PC-3 (cell line): ENCODE results near the gene FBXO2. TPM values are rescaled to one million over a fixed set of nuclear protein-coding genes. Genes with fewer than 3 reads are reported as not detected.

Experiments used
- ATAC-seq: fragments of 200-7000 bp; cut with Tn5 transposase; 2 replicates; pipeline ENCODE4 v1.9.1; 2020; ENCODE audit warnings: mild to moderate bottlenecking, moderate library complexity
- BruUV-seq: library from RNA; stranded (reverse); fragments of 400-500 nt; replicated peaks from 2 replicates; lab custom pipeline; 2021; lab: Mats Ljungman, UMichigan
- CTCF ChIA-PET: fragments of 300-600 bp; sonication (Branson Sonifier 250); formaldehyde crosslinking; loops from one replicate; lab custom pipeline; 2022; ENCODE audit warnings: antibody characterized with exemption; lab: Charles Lee
- POLR2A ChIA-PET: fragments of 300-600 bp; sonication (Branson Sonifier 250); formaldehyde crosslinking; loops from one replicate; lab custom pipeline; 2022; ENCODE audit warnings: antibody characterized with exemption; ENCODE audit not compliant: unreplicated experiment; lab: Charles Lee
- DNase-seq: peaks from one replicate; pipeline ENCODE4 v3.0.0-alpha.2; 2015
- H2AFZ ChIP-seq: fragments of 300-600 bp; sonication (generic); 2 replicates; pipeline ENCODE4 v1.6.0; 2016; ENCODE audit warnings: antibody characterized with exemption, low read length
- H3F3A ChIP-seq: fragments of 300-600 bp; sonication (generic); one replicate; pipeline ENCODE4 v1.6.0; 2017; ENCODE audit warnings: antibody characterized with exemption, low read length, control low read depth, mild to moderate bottlenecking; ENCODE audit not compliant: unreplicated experiment
- H3K27ac ChIP-seq: fragments of 300-600 bp; sonication (generic); 2 replicates; pipeline ENCODE4 v1.5.1; 2016; ENCODE audit warnings: mild to moderate bottlenecking, low read length
- H3K27me3 ChIP-seq: fragments of 300-600 bp; sonication (generic); 2 replicates; pipeline ENCODE4 v1.6.1; 2016; ENCODE audit warnings: low read length, mixed read lengths
- H3K36me3 ChIP-seq: fragments of 300-600 bp; sonication (generic); 2 replicates; pipeline ENCODE4 v1.6.1; 2016; ENCODE audit warnings: low read depth, mixed run types, low read length, mixed read lengths
- H3K4me1 ChIP-seq: fragments of 300-600 bp; sonication (generic); 2 replicates; pipeline ENCODE4 v1.5.1; 2016; ENCODE audit warnings: low read length; ENCODE audit not compliant: insufficient read depth
- H3K4me2 ChIP-seq: fragments of 300-600 bp; sonication (generic); 2 replicates; pipeline ENCODE4 v1.6.0; 2016; ENCODE audit warnings: low read length
- H3K4me3 ChIP-seq: fragments of 300-600 bp; sonication (generic); 2 replicates; pipeline ENCODE4 v1.5.1; 2016; ENCODE audit warnings: mild to moderate bottlenecking, low read length, mixed read lengths
- H3K79me2 ChIP-seq: fragments of 300-600 bp; sonication (generic); 2 replicates; pipeline ENCODE4 v1.6.1; 2017; ENCODE audit warnings: low read length, mixed read lengths
- H3K9ac ChIP-seq: fragments of 300-600 bp; sonication (generic); 2 replicates; pipeline ENCODE4 v1.6.0; 2016; ENCODE audit warnings: mild to moderate bottlenecking, low read length
- H3K9me2 ChIP-seq: fragments of 300-600 bp; sonication (generic); replicated peaks from 2 replicates; pipeline ENCODE4 v1.6.1; 2016; ENCODE audit warnings: mixed run types, low read length, mixed read lengths
- H3K9me3 ChIP-seq: fragments of 300-600 bp; sonication (generic); 2 replicates; pipeline ENCODE4 v1.6.1; 2016; ENCODE audit warnings: low read length, mixed read lengths
- H4K20me1 ChIP-seq: fragments of 300-600 bp; sonication (generic); 2 replicates; pipeline ENCODE4 v1.6.1; 2016; ENCODE audit warnings: low read length, mixed read lengths
- EZH2 ChIP-seq: fragments of 300-600 bp; sonication (generic); IDR thresholded peaks from one replicate; pipeline ENCODE4 v1.6.1; 2017; ENCODE audit warnings: antibody characterized with exemption, mild to moderate bottlenecking, low read length; ENCODE audit not compliant: unreplicated experiment
- EZH2phosphoT487 ChIP-seq: fragments of 300-600 bp; sonication (generic); IDR thresholded peaks from 2 replicates; pipeline ENCODE4 v1.6.1; 2018; ENCODE audit warnings: mild to moderate bottlenecking, antibody characterized with exemption, low read length, borderline replicate concordance
- intact Hi-C: fragments of 100-400 bp; cut with micrococcal nuclease; formaldehyde crosslinking; loops from 2 replicates; pipeline ENCODE4 v1.9.0; 2023
- total RNA-seq: library from RNA; depleted of rRNA; stranded (reverse); fragments of >200 nt; gene quantifications from 2 replicates; pipeline ENCODE4 v1.2.3, GENCODE V29; 2014
- TF ChIP-seq, protein P1 (sequence below): fragments of 300-600 bp; sonication (generic); conservative IDR thresholded peaks from 2 replicates; pipeline ENCODE4 v1.5.1; 2017; ENCODE audit warnings: antibody characterized with exemption, low read depth, mild to moderate bottlenecking, low read length

Gene FBXO2
- total RNA-seq, 1 experiment from 2014 or later = 15.3 TPM

DNA sequence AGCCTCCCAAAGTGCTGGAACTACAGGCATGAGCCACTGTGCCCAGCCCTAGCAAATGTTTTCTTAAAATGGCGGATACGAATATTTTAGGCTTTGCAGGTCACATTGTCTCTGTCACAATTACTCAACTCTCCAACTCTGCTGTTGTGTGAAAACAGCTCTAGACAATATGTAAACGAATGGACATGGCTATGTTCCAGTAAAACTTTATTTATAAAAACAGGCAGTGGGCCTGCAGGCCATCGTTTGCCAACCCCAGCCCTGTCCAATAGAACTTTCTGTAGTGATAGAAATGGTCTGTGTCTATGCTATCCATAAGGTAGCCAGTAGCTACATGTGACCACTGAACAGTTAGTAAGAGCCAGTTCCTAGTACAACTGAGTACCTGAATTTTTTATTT, 5.5 kb upstream of the FBXO2 start:
- Histone ChIP-seq H3K4me2 (no peak overlapping the region), H3K27ac (no peak overlapping the region), H3K9ac (no peak overlapping the region), H3K36me3 (no peaks in the 10 kb centered on the region), H3F3A (no peaks in the 10 kb centered on the region), H3K9me2 (no peaks in the 10 kb centered on the region), H3K4me1 (peaks cover 7% of the 10 kb centered on the region), H2AFZ (no peak overlapping the region), H4K20me1 (no peaks in the 10 kb centered on the region), H3K4me3 (no peak overlapping the region), H3K9me3 (no peaks in the 10 kb centered on the region), H3K27me3 (no peaks in the 10 kb centered on the region), H3K79me2 (peaks cover 10% of the 10 kb centered on the region)
- no peak for ATAC-seq
- BruUV-seq = no TSS peak
- no peak for DNase-seq
- ChIA-PET POLR2A (no interaction called here), CTCF (no interaction called here)
- intact Hi-C loops = no loop called here
- TF ChIP-seq EZH2 = no peak
- TF ChIP-seq EZH2phosphoT487 = no peak
- TF ChIP-seq, protein P1, sequence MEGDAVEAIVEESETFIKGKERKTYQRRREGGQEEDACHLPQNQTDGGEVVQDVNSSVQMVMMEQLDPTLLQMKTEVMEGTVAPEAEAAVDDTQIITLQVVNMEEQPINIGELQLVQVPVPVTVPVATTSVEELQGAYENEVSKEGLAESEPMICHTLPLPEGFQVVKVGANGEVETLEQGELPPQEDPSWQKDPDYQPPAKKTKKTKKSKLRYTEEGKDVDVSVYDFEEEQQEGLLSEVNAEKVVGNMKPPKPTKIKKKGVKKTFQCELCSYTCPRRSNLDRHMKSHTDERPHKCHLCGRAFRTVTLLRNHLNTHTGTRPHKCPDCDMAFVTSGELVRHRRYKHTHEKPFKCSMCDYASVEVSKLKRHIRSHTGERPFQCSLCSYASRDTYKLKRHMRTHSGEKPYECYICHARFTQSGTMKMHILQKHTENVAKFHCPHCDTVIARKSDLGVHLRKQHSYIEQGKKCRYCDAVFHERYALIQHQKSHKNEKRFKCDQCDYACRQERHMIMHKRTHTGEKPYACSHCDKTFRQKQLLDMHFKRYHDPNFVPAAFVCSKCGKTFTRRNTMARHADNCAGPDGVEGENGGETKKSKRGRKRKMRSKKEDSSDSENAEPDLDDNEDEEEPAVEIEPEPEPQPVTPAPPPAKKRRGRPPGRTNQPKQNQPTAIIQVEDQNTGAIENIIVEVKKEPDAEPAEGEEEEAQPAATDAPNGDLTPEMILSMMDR = no peak

DNA sequence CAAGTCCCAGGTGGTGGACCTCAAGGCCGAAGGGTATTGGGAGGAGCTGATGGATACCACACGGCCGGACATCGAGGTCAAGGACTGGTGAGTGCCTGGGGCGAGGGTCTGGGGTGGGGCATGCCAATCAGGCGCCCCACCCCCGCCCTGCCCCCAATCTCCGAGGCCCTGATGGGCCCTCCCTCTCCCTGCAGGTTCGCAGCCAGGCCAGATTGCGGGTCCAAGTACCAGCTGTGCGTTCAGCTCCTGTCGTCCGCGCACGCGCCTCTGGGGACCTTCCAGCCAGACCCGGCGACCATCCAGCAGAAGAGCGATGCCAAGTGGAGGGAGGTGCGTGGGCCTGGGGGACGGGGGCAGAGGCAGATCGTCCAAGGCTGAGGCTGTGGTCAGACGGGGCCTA, 4.3 kb upstream of the FBXO2 start:
- Histone ChIP-seq H3K9ac (no peak overlapping the region), H3K9me2 (no peaks in the 10 kb centered on the region), H3K9me3 (no peaks in the 10 kb centered on the region), H3K27ac (no peak overlapping the region), H2AFZ (no peak overlapping the region), H3K4me2 (no peak overlapping the region), H4K20me1 (no peaks in the 10 kb centered on the region), H3K4me3 (no peak overlapping the region), H3K4me1 (peaks cover 12% of the 10 kb centered on the region), H3K27me3 (no peaks in the 10 kb centered on the region), H3F3A (no peaks in the 10 kb centered on the region), H3K79me2 (peaks cover 10% of the 10 kb centered on the region), H3K36me3 (no peaks in the 10 kb centered on the region)
- no TSS peak for BruUV-seq
- TF ChIP-seq, protein P1 = no peak
- TF ChIP-seq EZH2 (no peak), EZH2phosphoT487 (no peak)
- ATAC-seq (no peak), DNase-seq (no peak)
- CTCF ChIA-PET = no interaction called here
- POLR2A ChIA-PET = no interaction called here
- intact Hi-C loops = no loop called here

DNA sequence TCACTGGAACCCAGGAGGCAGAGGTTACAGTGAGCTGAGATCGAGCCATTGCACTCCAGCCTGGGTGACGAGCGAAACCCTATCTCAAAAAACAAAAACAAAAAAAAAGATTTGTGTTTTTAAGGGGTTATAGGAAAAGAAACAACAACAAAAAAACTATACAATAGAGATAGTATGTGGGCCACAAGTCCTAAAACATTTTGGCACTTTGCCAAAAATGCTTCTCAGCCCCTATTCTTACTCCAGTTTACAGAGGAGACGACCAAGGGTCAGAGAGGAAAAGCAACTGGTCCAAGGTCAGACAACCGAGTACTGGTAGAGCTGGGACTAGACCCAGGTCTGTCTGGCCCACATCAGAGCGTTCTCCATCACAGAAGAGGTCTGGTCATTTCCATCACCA, 3.4 kb upstream of the FBXO2 start:
- Histone ChIP-seq H3K36me3 (no peaks in the 10 kb centered on the region), H3F3A (no peaks in the 10 kb centered on the region), H3K27me3 (no peaks in the 10 kb centered on the region), H3K9ac (no peak overlapping the region), H3K27ac (no peak overlapping the region), H3K79me2 (peaks cover 10% of the 10 kb centered on the region), H3K4me2 (no peak overlapping the region), H3K9me3 (no peaks in the 10 kb centered on the region), H2AFZ (no peak overlapping the region), H3K9me2 (no peaks in the 10 kb centered on the region), H4K20me1 (no peaks in the 10 kb centered on the region), H3K4me1 (peaks cover 19% of the 10 kb centered on the region), H3K4me3 (no peak overlapping the region)
- DNase-seq (no peak), ATAC-seq (no peak)
- intact Hi-C loops = no loop called here
- no TSS peak for BruUV-seq
- TF ChIP-seq, protein P1 = no peak
- no peak for TF ChIP-seq EZH2phosphoT487
- TF ChIP-seq EZH2 = no peak
- POLR2A ChIA-PET = no interaction called here
- CTCF ChIA-PET = interaction anchor here (0.7 kb wide), 1 partner anchor 620 kb away, joined by 4 read pairs; no protein-coding TSS in a partner anchor
